ENCODE measurements around the gene GPR4.

Gene GPR4

DNA sequence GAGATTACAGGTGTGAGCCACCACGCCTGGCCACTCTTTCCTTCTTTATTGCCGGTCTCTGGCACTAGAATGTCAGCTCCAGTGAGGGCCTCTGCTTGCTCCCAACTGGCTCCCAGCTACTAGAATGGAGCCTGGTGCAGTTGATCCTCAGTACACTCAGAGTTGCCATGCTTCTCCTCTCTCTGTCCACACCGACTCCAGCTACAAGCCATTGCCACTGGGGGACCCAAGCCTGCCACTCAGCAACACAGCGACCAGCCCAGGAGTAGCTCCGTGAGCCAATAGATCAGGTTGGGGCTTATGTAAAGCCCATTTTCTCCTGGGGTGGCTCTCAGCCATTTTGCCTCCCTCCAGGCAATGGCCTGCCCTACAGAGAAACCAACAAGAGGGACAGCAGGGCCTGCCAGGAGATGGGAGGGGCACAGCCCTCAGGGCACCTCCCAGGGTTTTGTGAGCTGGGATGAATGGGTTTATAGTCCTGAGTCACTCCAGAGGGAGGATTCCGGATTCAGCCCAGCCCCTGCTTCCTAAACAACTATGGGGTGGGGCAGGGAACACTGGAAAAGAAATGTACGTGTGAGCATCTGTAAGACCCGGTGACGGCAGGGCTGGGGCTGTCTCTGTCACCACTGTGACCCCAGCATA is 53.9 kb downstream of the GPR4 start:
- DNase-seq (ENCODE audit: low read depth): no peak

DNA sequence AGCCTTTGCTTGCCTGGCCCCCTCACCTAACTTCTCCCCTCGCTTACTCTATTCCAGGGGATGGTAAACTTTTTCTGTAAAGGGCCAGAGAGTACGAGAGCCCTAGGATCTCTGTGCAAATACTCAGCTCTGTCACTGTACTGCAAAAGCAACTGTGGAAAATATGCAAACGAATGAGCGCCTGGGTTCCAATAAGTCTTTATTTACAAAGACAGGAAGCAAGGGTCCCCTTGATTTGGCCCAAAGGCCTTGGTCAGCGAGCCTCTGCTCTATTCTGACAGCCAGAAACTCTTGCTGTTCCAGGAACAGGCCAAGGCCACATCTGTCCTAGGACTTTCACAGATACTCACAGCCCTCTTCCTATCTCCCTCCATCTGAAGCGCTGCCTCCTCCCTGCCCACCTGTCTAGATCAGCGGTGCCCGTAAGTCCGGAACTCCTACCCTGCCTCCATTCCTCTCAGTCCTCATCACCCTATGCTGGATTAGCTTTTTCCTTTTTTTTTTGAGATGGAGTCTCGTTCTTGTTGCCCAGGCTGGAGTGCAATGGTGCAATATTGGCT is 54.7 kb downstream of the GPR4 start:
- DNase-seq (ENCODE audit: low read depth): no peak

DNA sequence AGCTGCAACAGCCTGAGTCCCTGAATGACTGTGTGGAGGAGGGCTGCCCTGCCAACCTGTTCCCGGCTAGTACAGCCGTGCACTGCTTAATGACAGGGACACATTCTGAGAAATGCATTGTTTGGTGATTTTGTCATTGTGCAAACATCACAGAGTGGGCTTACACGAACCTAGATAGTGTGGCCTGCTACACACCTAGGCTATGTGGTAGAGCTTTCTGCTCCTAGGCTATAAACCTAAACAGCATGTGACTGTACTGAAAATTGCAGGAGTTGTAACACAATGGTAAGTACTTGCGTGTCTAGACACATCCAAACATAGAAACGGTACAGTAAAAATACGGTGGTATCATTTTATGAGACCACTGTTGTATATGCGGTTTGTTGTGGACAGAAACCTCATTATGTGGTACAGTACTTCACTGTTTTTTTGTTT is 59.8 kb downstream of the GPR4 start:
- no peak for DNase-seq (ENCODE audit: low read depth)
